ENCODE results near the gene GKN2. TPM values are rescaled to one million over a fixed set of nuclear protein-coding genes. Genes with fewer than 3 reads are reported as not detected.

Gene GKN2
- total RNA-seq, 1 experiment from 2014 or later: not detected

DNA sequence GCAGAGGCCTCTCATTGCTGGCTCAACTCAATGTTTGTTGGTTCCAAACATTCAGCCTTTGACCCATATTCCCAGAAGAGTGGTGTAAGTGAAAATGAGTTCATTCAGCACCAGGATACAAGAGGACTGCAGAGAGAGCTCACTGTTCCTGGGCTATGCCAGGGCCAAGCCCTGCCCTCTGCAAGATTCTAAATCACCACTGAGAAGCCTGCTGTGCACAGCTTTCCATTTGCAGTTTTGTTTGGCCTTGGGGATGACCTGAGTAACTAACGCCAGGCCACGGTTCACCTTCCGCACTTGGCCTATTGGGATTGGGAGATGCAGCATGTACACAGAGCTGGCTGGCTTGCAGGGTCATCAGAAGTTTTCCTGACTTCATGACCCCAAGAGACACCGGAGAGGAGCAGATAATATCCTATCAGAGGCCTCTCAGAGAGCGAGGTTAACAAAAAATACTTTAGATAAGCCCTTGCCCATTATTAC lies 34.4 kb upstream of the GKN2 start:
- ChIA-PET CTCF (no interaction called here), POLR2A (ENCODE audit: unreplicated experiment) (no interaction called here)
- no peak overlapping the region for H2AFZ ChIP-seq
- no peak overlapping the region for H3K27ac ChIP-seq
- H3K4me3 ChIP-seq: no peak overlapping the region
- intact Hi-C loops (cut with micrococcal nuclease; ENCODE audit: unreplicated experiment): no loop called here
- H3K79me2 ChIP-seq (ENCODE audit: low read depth): no peaks in the 10 kb centered on the region
- TF ChIP-seq EZH2 (IDR thresholded peaks at IDR 0.05; ENCODE audit: low read depth): no peak
- TF ChIP-seq, protein P1, sequence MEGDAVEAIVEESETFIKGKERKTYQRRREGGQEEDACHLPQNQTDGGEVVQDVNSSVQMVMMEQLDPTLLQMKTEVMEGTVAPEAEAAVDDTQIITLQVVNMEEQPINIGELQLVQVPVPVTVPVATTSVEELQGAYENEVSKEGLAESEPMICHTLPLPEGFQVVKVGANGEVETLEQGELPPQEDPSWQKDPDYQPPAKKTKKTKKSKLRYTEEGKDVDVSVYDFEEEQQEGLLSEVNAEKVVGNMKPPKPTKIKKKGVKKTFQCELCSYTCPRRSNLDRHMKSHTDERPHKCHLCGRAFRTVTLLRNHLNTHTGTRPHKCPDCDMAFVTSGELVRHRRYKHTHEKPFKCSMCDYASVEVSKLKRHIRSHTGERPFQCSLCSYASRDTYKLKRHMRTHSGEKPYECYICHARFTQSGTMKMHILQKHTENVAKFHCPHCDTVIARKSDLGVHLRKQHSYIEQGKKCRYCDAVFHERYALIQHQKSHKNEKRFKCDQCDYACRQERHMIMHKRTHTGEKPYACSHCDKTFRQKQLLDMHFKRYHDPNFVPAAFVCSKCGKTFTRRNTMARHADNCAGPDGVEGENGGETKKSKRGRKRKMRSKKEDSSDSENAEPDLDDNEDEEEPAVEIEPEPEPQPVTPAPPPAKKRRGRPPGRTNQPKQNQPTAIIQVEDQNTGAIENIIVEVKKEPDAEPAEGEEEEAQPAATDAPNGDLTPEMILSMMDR (conservative IDR thresholded peaks at IDR 0.05): no peak
- DNase-seq: no peak
- no peaks in the 10 kb centered on the region for H3K9me3 ChIP-seq (ENCODE audit: insufficient read depth, low read depth)
- H3K9me2 ChIP-seq (ENCODE audit: insufficient read depth): no peaks in the 10 kb centered on the region
- H4K20me1 ChIP-seq (ENCODE audit: insufficient read depth): no peaks in the 10 kb centered on the region
- BruUV-seq (replicated peaks): no TSS peak
- no peaks in the 10 kb centered on the region for H3F3A ChIP-seq (ENCODE audit: insufficient read depth, low read depth)
- no peaks in the 10 kb centered on the region for H3K4me1 ChIP-seq (replicated peaks; ENCODE audit: insufficient read depth)
- no peaks in the 10 kb centered on the region for H3K36me3 ChIP-seq (ENCODE audit: low read depth)
- no peaks in the 10 kb centered on the region for H3K27me3 ChIP-seq (ENCODE audit: insufficient read depth, low read depth)
- no peak overlapping the region for H3K4me2 ChIP-seq

GRCh38 chr2:68980956-68981355 lies 28.3 kb upstream of the GKN2 start:
- no peaks in the 10 kb centered on the region for H4K20me1 ChIP-seq (ENCODE audit: insufficient read depth)
- no TSS peak for BruUV-seq (replicated peaks)
- no peaks in the 10 kb centered on the region for H3F3A ChIP-seq (ENCODE audit: insufficient read depth, low read depth)
- ChIA-PET CTCF (no interaction called here), POLR2A (ENCODE audit: unreplicated experiment) (no interaction called here)
- no peak overlapping the region for H3K4me3 ChIP-seq
- H3K9me3 ChIP-seq (ENCODE audit: insufficient read depth, low read depth): no peaks in the 10 kb centered on the region
- no peak overlapping the region for H2AFZ ChIP-seq
- no peaks in the 10 kb centered on the region for H3K9me2 ChIP-seq (ENCODE audit: insufficient read depth)
- H3K4me1 ChIP-seq (replicated peaks; ENCODE audit: insufficient read depth): no peaks in the 10 kb centered on the region
- no peaks in the 10 kb centered on the region for H3K36me3 ChIP-seq (ENCODE audit: low read depth)
- H3K27ac ChIP-seq: no peak overlapping the region
- no peak for DNase-seq
- no peaks in the 10 kb centered on the region for H3K27me3 ChIP-seq (ENCODE audit: insufficient read depth, low read depth)
- no peaks in the 10 kb centered on the region for H3K79me2 ChIP-seq (ENCODE audit: low read depth)
- intact Hi-C loops (cut with micrococcal nuclease; ENCODE audit: unreplicated experiment): no loop called here
- no peak for TF ChIP-seq EZH2 (IDR thresholded peaks at IDR 0.05; ENCODE audit: low read depth)
- TF ChIP-seq, protein P1 (conservative IDR thresholded peaks at IDR 0.05): no peak
- H3K4me2 ChIP-seq: no peak overlapping the region

DNA sequence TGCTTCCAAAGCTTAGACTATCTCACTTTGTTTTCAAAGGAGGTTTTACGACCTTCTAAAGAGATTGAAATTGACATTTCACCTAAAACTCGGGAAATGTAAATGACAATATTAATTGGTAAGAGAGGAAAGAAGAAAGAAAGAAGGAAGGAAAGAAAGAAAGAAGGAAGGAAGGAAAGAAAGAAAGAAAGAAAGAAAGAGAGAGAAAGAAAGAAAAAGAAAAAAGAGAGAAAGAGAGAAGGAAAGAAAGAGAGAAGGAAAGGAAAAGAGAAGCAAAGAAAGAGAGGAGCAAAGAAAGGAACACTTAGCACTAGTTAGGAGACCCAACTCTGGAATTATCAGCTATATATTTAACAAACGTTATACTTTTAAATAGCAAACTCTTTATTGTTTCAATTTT lies 25.4 kb upstream of the GKN2 start:
- BruUV-seq (replicated peaks): no TSS peak
- Histone ChIP-seq H3K4me1 (replicated peaks; ENCODE audit: insufficient read depth) (peaks cover under 1% of the 10 kb centered on the region; the same call in 1 of the 2 replicates), H2AFZ (no peak overlapping the region), H3K9me3 (ENCODE audit: insufficient read depth, low read depth) (no peaks in the 10 kb centered on the region), H3K4me2 (no peak overlapping the region), H3K27me3 (ENCODE audit: insufficient read depth, low read depth) (no peaks in the 10 kb centered on the region), H3K36me3 (ENCODE audit: low read depth) (no peaks in the 10 kb centered on the region), H3K27ac (no peak overlapping the region), H3K79me2 (ENCODE audit: low read depth) (no peaks in the 10 kb centered on the region), H3K9me2 (ENCODE audit: insufficient read depth) (no peaks in the 10 kb centered on the region), H3F3A (ENCODE audit: insufficient read depth, low read depth) (no peaks in the 10 kb centered on the region; the same call in 1 of the 2 replicates), H3K4me3 (no peak overlapping the region), H4K20me1 (ENCODE audit: insufficient read depth) (no peaks in the 10 kb centered on the region)
- ChIA-PET POLR2A (ENCODE audit: unreplicated experiment) (no interaction called here), CTCF (interaction anchor here (0.6 kb wide), 1 partner anchor 262 kb away, joined by 3 read pairs; no protein-coding TSS in a partner anchor)
- DNase-seq: no peak
- TF ChIP-seq, protein P1 (conservative IDR thresholded peaks at IDR 0.05): no peak
- no peak for TF ChIP-seq EZH2 (IDR thresholded peaks at IDR 0.05; ENCODE audit: low read depth)
- intact Hi-C loops (cut with micrococcal nuclease; ENCODE audit: unreplicated experiment): no loop called here

All from PC-9 (cell line).